HepG2 (cell line): ENCODE data around the gene CELA2B. TPM values are rescaled to one million over a fixed set of nuclear protein-coding genes. Genes with fewer than 3 reads are reported as not detected.
A peak's percentile ranks its signal among the peaks of the same experiment; 100 is the strongest.

ENCODE experiments used
- ATAC-seq: fragments of 200-7000 bp; cut with Tn5 transposase; 3 replicates; pipeline ENCODE4 v1.9.1; 2020; ENCODE audit warnings: mild to moderate bottlenecking, moderate library complexity
- BruUV-seq: library from RNA; stranded (reverse); fragments of 400-500 nt; replicated peaks from 2 replicates; lab custom pipeline; 2021; lab: Mats Ljungman, UMichigan
- CTCF ChIA-PET: fragments of 300-600 bp; formaldehyde crosslinking; extraction: SDS; loops from one replicate; lab custom pipeline; 2021; ENCODE audit warnings: low total read pairs, inconsistent platforms, low intra/inter-chr PET ratio; lab: Yijun Ruan, JAX
- POLR2A ChIA-PET: fragments of 350-600 bp; sonication (Branson Sonifier 250); formaldehyde crosslinking; loops from one replicate; lab custom pipeline; 2020; ENCODE audit warnings: antibody characterized with exemption, inconsistent platforms; lab: Yijun Ruan, JAX
- DNase-seq: peaks from one replicate; pipeline ENCODE4 v3.0.0-alpha.2; 2015; ENCODE audit warnings: low spot score
- FAIRE-seq: peaks from 3 replicates; lab custom pipeline; 2011; peaks lifted over from hg19 to GRCh38; lab: Jason Lieb, UNC
- H2AFZ ChIP-seq: one replicate; pipeline ENCODE4 v1.6.1; 2011; ENCODE audit warnings: low read length, inconsistent platforms
- H3K27ac ChIP-seq: fragments of 300-600 bp; 3 replicates; pipeline ENCODE4 v1.8.0; 2011; ENCODE audit warnings: mixed run types, mild to moderate bottlenecking, mixed read lengths, low read length, inconsistent platforms; ENCODE audit not compliant: insufficient read depth; ENCODE audit errors: extremely low read length
- H3K27me3 ChIP-seq, 2 experiments: fragments of 200-600 bp in 1 of 2; 2 replicates in 1 of 2; 3 replicates in 1 of 2; pipeline versions ENCODE4 v1.6.0 to v1.8.0; 2011; ENCODE audit warnings: low read length in 2 of 2, mild to moderate bottlenecking in 2 of 2, moderate library complexity in 2 of 2, inconsistent platforms in 1 of 2; ENCODE audit not compliant: insufficient read depth in 2 of 2, control insufficient read depth in 1 of 2
- H3K36me3 ChIP-seq, 2 experiments: fragments of 200-600 bp in 1 of 2; replicated peaks in 1 of 2; 2 replicates in 1 of 2; 3 replicates in 1 of 2; pipeline versions ENCODE4 v1.5.1 to v1.8.0; 2011; ENCODE audit warnings: low read length in 2 of 2, inconsistent platforms in 1 of 2; ENCODE audit not compliant: insufficient read depth in 2 of 2, control insufficient read depth in 1 of 2
- H3K4me1 ChIP-seq: 2 replicates; pipeline ENCODE4 v1.5.1; 2012; ENCODE audit warnings: low read length, inconsistent platforms; ENCODE audit not compliant: insufficient read depth
- H3K4me2 ChIP-seq: 2 replicates; pipeline ENCODE4 v1.6.0; 2011; ENCODE audit warnings: low read depth, low read length, inconsistent platforms
- H3K4me3 ChIP-seq, 3 experiments: fragments of 200-600 bp in 1 of 3; sonication (generic), shearing (Covaris generic) in 1 of 3; replicated peaks in 1 of 3; 2 replicates each; pipeline ENCODE4 v1.5.1; 2011 to 2016; ENCODE audit warnings: low read length in 3 of 3, inconsistent platforms in 2 of 3, low read depth in 2 of 3, mild to moderate bottlenecking in 2 of 3, control low read depth in 1 of 3, mixed read lengths in 1 of 3; ENCODE audit not compliant: insufficient read depth in 1 of 3
- H3K79me2 ChIP-seq: one replicate; pipeline ENCODE4 v1.6.1; 2011; ENCODE audit warnings: low read length, inconsistent platforms; ENCODE audit not compliant: insufficient read depth
- H3K9ac ChIP-seq: 2 replicates; pipeline ENCODE4 v1.6.0; 2011; ENCODE audit warnings: mild to moderate bottlenecking, low read depth, low read length, inconsistent platforms; ENCODE audit not compliant: insufficient read depth
- H3K9me3 ChIP-seq: 2 replicates; pipeline ENCODE4 v1.5.1; 2012; ENCODE audit warnings: mild to moderate bottlenecking, low read length
- H4K20me1 ChIP-seq: 2 replicates; pipeline ENCODE4 v1.6.0; 2011; ENCODE audit warnings: inconsistent platforms, mild to moderate bottlenecking, low read length, moderate library complexity; ENCODE audit not compliant: insufficient read depth
- ADNP ChIP-seq: sonication (generic); formaldehyde crosslinking; IDR thresholded peaks from 2 replicates; pipeline ENCODE4 v1.4.0; 2020; ENCODE audit warnings: missing genetic modification reagents
- JARID2 ChIP-seq: sonication (generic); formaldehyde crosslinking; IDR thresholded peaks from 2 replicates; pipeline ENCODE4 v1.8.1; 2023; ENCODE audit warnings: missing genetic modification reagents, inconsistent platforms; ENCODE audit not compliant: insufficient replicate concordance
- JDP2 ChIP-seq: sonication (generic); formaldehyde crosslinking; IDR thresholded peaks from 2 replicates; pipeline ENCODE4 v1.8.1; 2022; ENCODE audit warnings: missing genetic modification reagents, borderline replicate concordance
- KMT2B ChIP-seq: IDR thresholded peaks from 2 replicates; pipeline ENCODE4 v1.6.1; 2016; ENCODE audit warnings: missing genetic modification reagents, missing compliant biosample characterization
- MTA1 ChIP-seq: sonication (generic); formaldehyde crosslinking; IDR thresholded peaks from 2 replicates; pipeline ENCODE4 v1.4.0; 2020; ENCODE audit warnings: missing genetic modification reagents, mild to moderate bottlenecking, borderline replicate concordance
- MXD4 ChIP-seq: IDR thresholded peaks from 2 replicates; pipeline ENCODE4 v1.6.1; 2016; ENCODE audit warnings: mild to moderate bottlenecking, missing biosample characterization, missing genetic modification reagents
- NFE2L2 ChIP-seq: fragments of 150-350 bp; IDR thresholded peaks from 2 replicates; pipeline ENCODE4 v1.6.1; 2014; ENCODE audit warnings: low read length
- TAF1 ChIP-seq: sonication (generic); formaldehyde crosslinking; IDR thresholded peaks from 2 replicates; pipeline ENCODE4 v1.4.0; 2020; ENCODE audit warnings: missing genetic modification reagents
- ZFP36L1 ChIP-seq: sonication (generic); formaldehyde crosslinking; IDR thresholded peaks from 2 replicates; pipeline ENCODE4 v1.8.0; 2022; ENCODE audit warnings: mild to moderate bottlenecking, missing genetic modification reagents, moderate library complexity
- ZNF207 ChIP-seq: fragments of 450-650 bp; IDR thresholded peaks from 2 replicates; pipeline ENCODE4 v1.6.1; 2016; ENCODE audit warnings: antibody characterized with exemption, borderline replicate concordance
- ZNF737 ChIP-seq: sonication (generic); formaldehyde crosslinking; IDR thresholded peaks from 2 replicates; pipeline ENCODE4 v1.5.0; 2020; ENCODE audit warnings: missing genetic modification reagents, mild to moderate bottlenecking, borderline replicate concordance
- ZNF850 ChIP-seq: sonication (generic); formaldehyde crosslinking; conservative IDR thresholded peaks from 2 replicates; pipeline ENCODE4 v1.9.0; 2021; ENCODE audit warnings: mild to moderate bottlenecking, missing genetic modification reagents
- ZNF891 ChIP-seq: sonication (generic); formaldehyde crosslinking; IDR thresholded peaks from 2 replicates; pipeline ENCODE4 v1.5.0; 2020; ENCODE audit warnings: mild to moderate bottlenecking, missing genetic modification reagents
- WGBS: methylation state at CpG from one replicate; pipeline ENCODE4 v1.1.6; 2017; ENCODE audit warnings: low lambda C conversion rate; 5-methylcytosine and 5-hydroxymethylcytosine counted together
- in situ Hi-C: cut with HindIII; loops from 2 replicates; pipeline ENCODE4 v1.10.0; 2017; ENCODE audit warnings: low pct_unique_long_range_greater_than_20kb; ENCODE audit not compliant: extremely low pct_ligation_motif_present
- intact Hi-C: fragments of 100-400 bp; cut with micrococcal nuclease; formaldehyde crosslinking; loops from one replicate; pipeline ENCODE4 v1.10.0; 2022; ENCODE audit not compliant: unreplicated experiment
- polyA plus RNA-seq, 8 experiments: library from polyadenylated mRNA; depleted of rRNA in 3 of 8; stranded (reverse) in 7 of 8; unstranded in 1 of 8; fragments of >200 nt; fragmentation: Illumina TruSeq in 4 of 8; extraction: Trizol in 4 of 8; gene quantifications; 2 replicates each; pipeline versions ENCODE4 v1.2.1 to v1.2.3, GENCODE V29; 2011 to 2016; ENCODE audit warnings: low read depth in 4 of 8, missing spikeins in 1 of 8, mixed read lengths in 1 of 8; ENCODE audit not compliant: insufficient read depth in 1 of 8
- total RNA-seq, 5 experiments: library from RNA; depleted of rRNA; stranded (reverse); fragments of >200 nt; fragmentation: Illumina TruSeq; extraction: Trizol; gene quantifications; 2 replicates each; pipeline ENCODE4 v1.2.3, GENCODE V29; 2016; ENCODE audit warnings: low read depth in 1 of 5
- TF ChIP-seq, protein P1 (sequence below): sonication (generic); formaldehyde crosslinking; IDR thresholded peaks from 2 replicates; pipeline ENCODE4 v1.8.1; 2022; ENCODE audit warnings: low read depth, mild to moderate bottlenecking, missing genetic modification reagents
- TF ChIP-seq, protein P2 (sequence below): sonication (generic); formaldehyde crosslinking; IDR thresholded peaks from 2 replicates; pipeline ENCODE4 v1.8.0; 2023; ENCODE audit warnings: mild to moderate bottlenecking, missing genetic modification reagents
- TF ChIP-seq, protein P3 (sequence below): IDR thresholded peaks from 2 replicates; pipeline ENCODE4 v1.6.1; 2016; ENCODE audit warnings: low read depth
- TF ChIP-seq, protein P4 (sequence below): sonication (generic); formaldehyde crosslinking; IDR thresholded peaks from 2 replicates; pipeline ENCODE4 v1.8.0; 2022; ENCODE audit warnings: mild to moderate bottlenecking, missing genetic modification reagents, moderate library complexity

CELA2B gene
- total and polyA plus RNA-seq, 2 of the 13 experiments (the other 11 are each of a cell fraction or from before 2014, with no cell fraction given): not detected

DNA sequence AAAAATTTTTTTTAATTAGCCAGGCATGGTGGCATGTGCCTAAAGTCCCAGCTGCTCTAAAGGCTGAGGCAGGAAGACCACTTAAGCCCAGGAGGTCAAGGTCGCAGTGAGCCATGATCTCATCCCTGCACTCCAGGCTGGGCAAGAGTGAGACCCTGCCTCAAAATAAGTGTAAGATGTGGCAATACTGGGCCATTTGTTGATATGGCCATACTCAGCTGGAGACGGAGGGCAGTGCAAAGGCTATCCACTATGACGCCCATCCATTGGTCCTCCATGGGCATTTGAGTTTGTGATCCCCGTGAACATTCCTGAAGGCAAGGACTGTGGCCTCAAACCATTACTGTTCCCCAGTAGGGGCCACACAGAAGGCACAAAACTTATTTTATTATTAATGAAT, 46.6 kb downstream of the CELA2B start:
- DNase-seq (no peak), ATAC-seq (no peak), FAIRE-seq (no peak)
- no peaks in the 10 kb centered on the region for H3K9me3 ChIP-seq
- peaks cover 38% of the 10 kb centered on the region for H3K4me1 ChIP-seq
- H2AFZ ChIP-seq: no peak overlapping the region
- H4K20me1 ChIP-seq: peaks cover 4% of the 10 kb centered on the region; the same call in 1 of the 2 replicates
- no peak overlapping the region for H3K9ac ChIP-seq
- intact Hi-C loops: loop anchor here (10.0 kb wide), 1 partner anchor 82 kb away; no protein-coding TSS in a partner anchor
- H3K27me3 ChIP-seq: no peaks in the 10 kb centered on the region; a peak in 1 of 5 replicates
- TF ChIP-seq MTA1 (CRISPR knock-in tag) (no peak), MXD4 (CRISPR knock-in tag) (no peak), ADNP (CRISPR knock-in tag) (no peak), ZNF850 (CRISPR knock-in tag) (no peak), ZNF891 (no peak), JARID2 (CRISPR knock-in tag) (no peak), ZNF207 (no peak), NFE2L2 (no peak), ZNF737 (CRISPR knock-in tag) (no peak), KMT2B (CRISPR knock-in tag) (no peak), TAF1 (CRISPR knock-in tag) (no peak), JDP2 (CRISPR knock-in tag) (no peak), ZFP36L1 (CRISPR knock-in tag) (no peak)
- TF ChIP-seq, protein P1, sequence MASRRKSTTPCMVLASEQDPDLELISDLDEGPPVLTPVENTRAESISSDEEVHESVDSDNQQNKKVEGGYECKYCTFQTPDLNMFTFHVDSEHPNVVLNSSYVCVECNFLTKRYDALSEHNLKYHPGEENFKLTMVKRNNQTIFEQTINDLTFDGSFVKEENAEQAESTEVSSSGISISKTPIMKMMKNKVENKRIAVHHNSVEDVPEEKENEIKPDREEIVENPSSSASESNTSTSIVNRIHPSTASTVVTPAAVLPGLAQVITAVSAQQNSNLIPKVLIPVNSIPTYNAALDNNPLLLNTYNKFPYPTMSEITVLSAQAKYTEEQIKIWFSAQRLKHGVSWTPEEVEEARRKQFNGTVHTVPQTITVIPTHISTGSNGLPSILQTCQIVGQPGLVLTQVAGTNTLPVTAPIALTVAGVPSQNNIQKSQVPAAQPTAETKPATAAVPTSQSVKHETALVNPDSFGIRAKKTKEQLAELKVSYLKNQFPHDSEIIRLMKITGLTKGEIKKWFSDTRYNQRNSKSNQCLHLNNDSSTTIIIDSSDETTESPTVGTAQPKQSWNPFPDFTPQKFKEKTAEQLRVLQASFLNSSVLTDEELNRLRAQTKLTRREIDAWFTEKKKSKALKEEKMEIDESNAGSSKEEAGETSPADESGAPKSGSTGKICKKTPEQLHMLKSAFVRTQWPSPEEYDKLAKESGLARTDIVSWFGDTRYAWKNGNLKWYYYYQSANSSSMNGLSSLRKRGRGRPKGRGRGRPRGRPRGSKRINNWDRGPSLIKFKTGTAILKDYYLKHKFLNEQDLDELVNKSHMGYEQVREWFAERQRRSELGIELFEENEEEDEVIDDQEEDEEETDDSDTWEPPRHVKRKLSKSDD (CRISPR knock-in tag): no peak
- TF ChIP-seq, protein P2, sequence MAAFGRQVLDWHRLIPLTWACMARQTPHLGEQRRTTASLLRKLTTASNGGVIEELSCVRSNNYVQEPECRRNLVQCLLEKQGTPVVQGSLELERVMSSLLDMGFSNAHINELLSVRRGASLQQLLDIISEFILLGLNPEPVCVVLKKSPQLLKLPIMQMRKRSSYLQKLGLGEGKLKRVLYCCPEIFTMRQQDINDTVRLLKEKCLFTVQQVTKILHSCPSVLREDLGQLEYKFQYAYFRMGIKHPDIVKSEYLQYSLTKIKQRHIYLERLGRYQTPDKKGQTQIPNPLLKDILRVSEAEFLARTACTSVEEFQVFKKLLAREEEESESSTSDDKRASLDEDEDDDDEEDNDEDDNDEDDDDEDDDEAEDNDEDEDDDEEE (CRISPR knock-in tag): no peak
- TF ChIP-seq, protein P3, sequence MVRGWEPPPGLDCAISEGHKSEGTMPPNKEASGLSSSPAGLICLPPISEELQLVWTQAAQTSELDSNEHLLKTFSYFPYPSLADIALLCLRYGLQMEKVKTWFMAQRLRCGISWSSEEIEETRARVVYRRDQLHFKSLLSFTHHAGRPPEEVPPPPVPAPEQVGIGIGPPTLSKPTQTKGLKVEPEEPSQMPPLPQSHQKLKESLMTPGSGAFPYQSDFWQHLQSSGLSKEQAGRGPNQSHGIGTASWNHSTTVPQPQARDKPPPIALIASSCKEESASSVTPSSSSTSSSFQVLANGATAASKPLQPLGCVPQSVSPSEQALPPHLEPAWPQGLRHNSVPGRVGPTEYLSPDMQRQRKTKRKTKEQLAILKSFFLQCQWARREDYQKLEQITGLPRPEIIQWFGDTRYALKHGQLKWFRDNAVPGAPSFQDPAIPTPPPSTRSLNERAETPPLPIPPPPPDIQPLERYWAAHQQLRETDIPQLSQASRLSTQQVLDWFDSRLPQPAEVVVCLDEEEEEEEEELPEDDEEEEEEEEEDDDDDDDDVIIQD: no peak
- TF ChIP-seq, protein P4, sequence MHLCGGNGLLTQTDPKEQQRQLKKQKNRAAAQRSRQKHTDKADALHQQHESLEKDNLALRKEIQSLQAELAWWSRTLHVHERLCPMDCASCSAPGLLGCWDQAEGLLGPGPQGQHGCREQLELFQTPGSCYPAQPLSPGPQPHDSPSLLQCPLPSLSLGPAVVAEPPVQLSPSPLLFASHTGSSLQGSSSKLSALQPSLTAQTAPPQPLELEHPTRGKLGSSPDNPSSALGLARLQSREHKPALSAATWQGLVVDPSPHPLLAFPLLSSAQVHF (CRISPR knock-in tag): no peak
- no peak overlapping the region for H3K27ac ChIP-seq
- H3K36me3 ChIP-seq: no peaks in the 10 kb centered on the region
- ChIA-PET POLR2A (no interaction called here), CTCF (no interaction called here)
- in situ Hi-C loops: no loop called here
- 95% methylated on average over 4 of the region's 4 CpGs for WGBS
- peak overlapping the region; percentile 74; the same call in 1 of the 2 replicates for H3K4me2 ChIP-seq
- no peak overlapping the region for H3K4me3 ChIP-seq
- H3K79me2 ChIP-seq: peaks cover 9% of the 10 kb centered on the region
- no TSS peak for BruUV-seq
